Central memory CD8-positive, alpha-beta T cell (primary cell): ENCODE results near the gene KRT77.
A peak's percentile ranks its signal among the peaks of the same experiment; 100 is the strongest.
"Not testable (repeated sequence)": the region's sequence is repeated elsewhere in the genome, so short reads cannot be mapped to it uniquely, and the experiment has no call there.

Experiments
- ATAC-seq: fragments of 150-1000 bp; cut with Tn5 transposase; replicated peaks from 2 replicates; pipeline ENCODE4 v1.10.0; 2022; ENCODE audit warnings: mild to moderate bottlenecking, moderate FRiP score, moderate number of reproducible peaks; ENCODE audit not compliant: poor library complexity, severe bottlenecking; ENCODE audit errors: extremely low read depth
- DNase-seq, 2 donors: peaks; one replicate each; pipeline ENCODE4 v3.0.0; 2021; ENCODE audit warnings: low spot score in 2 of 2
- H3K27ac Mint-ChIP-seq: one replicate; pipeline ENCODE4 v1.8.0; 2022; ENCODE audit warnings: low read depth, mild to moderate bottlenecking, moderate library complexity, mixed read lengths
- H3K27me3 Mint-ChIP-seq: one replicate; pipeline ENCODE4 v1.8.0; 2022; ENCODE audit warnings: mixed read lengths
- H3K36me3 Mint-ChIP-seq: one replicate; pipeline ENCODE4 v1.8.0; 2022; ENCODE audit warnings: mild to moderate bottlenecking, moderate library complexity, mixed read lengths; ENCODE audit not compliant: insufficient read depth
- H3K4me1 Mint-ChIP-seq: one replicate; pipeline ENCODE4 v1.8.0; 2022; ENCODE audit warnings: mixed read lengths
- H3K4me3 Mint-ChIP-seq: one replicate; pipeline ENCODE4 v1.8.0; 2022; ENCODE audit warnings: mild to moderate bottlenecking, moderate library complexity, mixed read lengths
- H3K9me3 Mint-ChIP-seq: one replicate; pipeline ENCODE4 v1.8.0; 2022; ENCODE audit warnings: mixed read lengths

KRT77 gene

DNA sequence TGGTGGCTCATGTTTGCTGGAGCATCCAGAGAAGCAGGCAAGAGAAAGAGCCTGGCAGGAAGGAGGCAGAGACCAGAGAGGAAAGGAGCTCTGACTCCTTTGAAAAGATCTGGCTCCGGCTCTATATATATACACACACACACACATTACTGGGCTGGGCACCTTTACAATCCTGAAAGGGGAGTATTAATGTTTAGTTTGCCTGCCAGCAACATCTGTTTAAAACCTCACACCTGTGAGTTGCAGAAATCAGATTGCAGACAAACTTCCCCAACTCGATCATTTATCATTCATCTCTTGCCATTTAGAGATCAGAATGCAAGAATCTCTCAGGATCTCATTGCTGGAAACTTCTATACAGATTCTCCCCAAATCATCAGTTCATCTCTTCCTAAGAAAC, at the start of gene KRT77:
KRT77 (minus strand) TSS at position 101 of the 400 bp plus-strand sequence; CDS start at position 11, 90 bp downstream.
- H3K4me3 Mint-ChIP-seq: no peak within 1 kb of the TSS
- H3K4me1 Mint-ChIP-seq: no peaks in the 10 kb centered on the region
- DNase-seq (no peak), ATAC-seq (no peak)
- H3K27ac Mint-ChIP-seq: no peak within 1 kb of the TSS
- peaks cover 2% of the 10 kb centered on the region for H3K36me3 Mint-ChIP-seq
- H3K9me3 Mint-ChIP-seq: no peaks in the 10 kb centered on the region
- H3K27me3 Mint-ChIP-seq: peaks cover 31% of the 10 kb centered on the region

GRCh38 chr12:52752516-52752915, 49.2 kb upstream of the KRT77 start:
- no peak for ATAC-seq
- no peaks in the 10 kb centered on the region for H3K9me3 Mint-ChIP-seq
- no peak for DNase-seq

DNA sequence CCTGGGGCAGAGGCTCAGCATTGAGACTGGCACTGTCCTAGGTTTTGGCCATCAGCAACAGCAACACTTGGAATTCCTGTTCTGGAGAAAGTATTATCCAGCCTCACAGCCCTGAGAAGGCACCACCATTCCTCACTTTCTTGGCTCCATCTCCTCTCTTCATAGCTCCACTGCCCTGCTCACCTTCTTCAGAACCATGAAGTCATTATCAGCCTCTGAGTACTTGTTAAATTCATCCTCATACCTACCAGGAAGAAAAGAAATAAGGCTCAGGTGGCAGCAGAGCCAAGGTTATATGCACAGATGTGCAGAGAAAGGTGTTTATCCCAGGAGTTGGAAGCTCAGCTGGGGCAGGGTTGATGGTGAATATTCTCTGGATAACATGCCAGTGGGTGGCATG, 48.5 kb upstream of the KRT77 start:
- Mint-ChIP-seq H3K4me3 (no peak overlapping the region), H3K9me3 (no peaks in the 10 kb centered on the region), H3K4me1 (no peaks in the 10 kb centered on the region), H3K36me3 (no peaks in the 10 kb centered on the region), H3K27ac (no peak overlapping the region), H3K27me3 (peaks cover 26% of the 10 kb centered on the region)
- ATAC-seq: no peak
- no peak for DNase-seq

More at GRCh38 chr12:52752516-52752915, 49.2 kb upstream of the KRT77 start:
- H3K4me3 Mint-ChIP-seq: no peak overlapping the region
- no peaks in the 10 kb centered on the region for H3K4me1 Mint-ChIP-seq
- no peak overlapping the region for H3K27ac Mint-ChIP-seq
- peaks cover 25% of the 10 kb centered on the region for H3K27me3 Mint-ChIP-seq
- no peaks in the 10 kb centered on the region for H3K36me3 Mint-ChIP-seq

DNA sequence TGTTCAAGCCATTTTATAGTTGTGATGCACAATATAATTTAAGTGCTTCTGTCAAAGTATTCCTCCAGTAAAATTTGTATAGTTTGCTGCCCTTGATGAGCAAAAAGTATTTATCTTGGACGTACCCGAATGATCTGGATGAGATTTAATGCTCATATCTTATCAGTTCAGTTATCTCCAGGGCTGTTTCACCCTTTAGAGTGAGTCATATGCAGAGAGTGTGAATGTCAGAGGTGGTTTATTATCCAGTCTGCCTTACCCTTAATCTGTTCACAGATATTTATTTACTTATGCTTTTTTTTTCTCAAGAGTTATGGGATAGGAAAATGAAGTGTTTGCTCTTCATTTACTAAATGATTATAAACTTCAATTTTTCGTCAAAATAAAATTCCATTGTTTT, 47.2 kb upstream of the KRT77 start:
- not testable (repeated sequence) for DNase-seq, H3K4me3 Mint-ChIP-seq, H3K36me3 Mint-ChIP-seq, H3K27ac Mint-ChIP-seq, ATAC-seq, H3K9me3 Mint-ChIP-seq, H3K4me1 Mint-ChIP-seq
- peaks cover 37% of the 10 kb centered on the region for H3K27me3 Mint-ChIP-seq

DNA sequence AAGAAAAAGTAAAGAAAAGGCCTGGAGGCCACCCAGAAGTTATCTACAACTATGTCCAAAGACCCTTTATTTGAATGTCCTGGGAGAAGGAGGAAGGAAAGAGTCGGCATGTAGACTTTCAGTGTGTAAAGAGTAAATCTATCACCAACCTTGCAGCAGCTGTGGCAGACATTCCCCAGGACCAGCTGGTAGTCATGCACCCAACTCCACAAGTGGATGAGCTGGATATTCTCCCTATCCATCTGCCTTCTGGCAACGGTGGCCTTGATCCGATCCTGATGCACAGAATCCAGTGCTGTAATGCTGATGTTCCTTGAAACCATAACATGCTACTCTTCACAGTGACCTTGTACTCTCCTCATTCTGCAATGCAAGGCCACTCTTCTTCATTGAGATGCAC, 46.5 kb upstream of the KRT77 start:
- Mint-ChIP-seq H3K4me3 (no peak overlapping the region), H3K9me3 (no peaks in the 10 kb centered on the region), H3K4me1 (no peaks in the 10 kb centered on the region), H3K27ac (no peak overlapping the region), H3K27me3 (peaks cover 44% of the 10 kb centered on the region), H3K36me3 (no peaks in the 10 kb centered on the region)
- ATAC-seq: no peak
- DNase-seq: no peak

DNA sequence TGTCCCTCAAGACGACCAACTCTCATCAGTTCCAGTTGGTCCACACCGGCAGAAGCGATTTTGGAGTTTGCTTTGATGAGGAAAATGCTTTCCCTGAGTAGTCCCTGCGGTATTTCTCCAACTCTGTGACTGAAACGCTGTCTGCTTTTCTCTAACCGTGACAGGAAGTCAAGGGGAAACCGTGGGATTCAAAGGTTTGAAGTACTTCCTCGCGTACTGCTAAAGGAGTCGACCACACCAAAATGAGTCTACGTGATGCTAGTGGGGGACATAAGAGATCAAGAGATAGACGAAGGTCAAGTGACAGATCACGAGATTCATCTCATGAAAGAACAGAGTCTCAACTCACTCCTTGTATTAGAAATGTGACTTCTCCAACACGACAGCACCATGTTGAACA, 45.3 kb upstream of the KRT77 start:
- no peak overlapping the region for H3K27ac Mint-ChIP-seq
- peaks cover 55% of the 10 kb centered on the region for H3K27me3 Mint-ChIP-seq
- no peaks in the 10 kb centered on the region for H3K4me1 Mint-ChIP-seq
- no peaks in the 10 kb centered on the region for H3K9me3 Mint-ChIP-seq
- no peak for ATAC-seq
- no peak overlapping the region for H3K4me3 Mint-ChIP-seq
- H3K36me3 Mint-ChIP-seq: no peaks in the 10 kb centered on the region
- DNase-seq: no peak

GRCh38 chr12:52745554-52745953, 42.2 kb upstream of the KRT77 start:
- H3K9me3 Mint-ChIP-seq: no peaks in the 10 kb centered on the region
- peaks cover 52% of the 10 kb centered on the region for H3K27me3 Mint-ChIP-seq
- no peaks in the 10 kb centered on the region for H3K4me1 Mint-ChIP-seq
- no peak overlapping the region for H3K4me3 Mint-ChIP-seq
- DNase-seq (no peak), ATAC-seq (no peak)
- no peak overlapping the region for H3K27ac Mint-ChIP-seq
- H3K36me3 Mint-ChIP-seq: no peaks in the 10 kb centered on the region

DNA sequence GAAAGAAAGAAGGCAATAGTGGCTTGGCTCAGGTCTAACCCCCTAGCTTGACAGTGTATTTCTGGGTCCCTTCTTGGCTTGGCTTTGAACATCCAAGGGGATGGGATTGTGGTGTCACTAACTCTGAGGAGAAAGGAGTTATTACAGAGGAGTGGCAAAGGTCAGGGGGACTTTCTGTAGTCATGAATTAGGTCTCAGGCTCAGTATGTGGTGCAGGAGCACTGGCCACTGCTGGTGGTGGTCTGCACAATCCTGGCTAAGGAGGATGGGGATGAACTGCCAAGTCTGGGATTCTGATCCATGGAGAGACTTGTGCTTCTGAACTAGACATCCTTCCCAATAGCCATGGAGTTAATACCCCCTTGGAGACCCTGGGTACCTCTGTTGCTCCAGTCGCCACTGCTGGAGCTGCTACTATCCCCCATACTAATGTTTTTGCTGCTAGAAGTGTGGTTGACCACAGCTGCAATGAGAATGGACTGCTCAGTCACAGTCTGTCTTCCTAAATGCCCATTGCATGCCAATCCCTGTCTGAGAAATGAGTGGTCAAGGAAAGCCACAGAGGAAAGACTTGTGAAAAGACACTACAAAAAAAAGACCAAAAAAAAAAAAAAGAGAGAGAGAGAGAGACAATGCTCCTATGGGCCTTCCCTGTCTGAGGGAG, 41.3 kb upstream of the KRT77 start:
- Mint-ChIP-seq H3K4me3 (no peak overlapping the region), H3K27me3 (peaks cover 60% of the 10 kb centered on the region), H3K36me3 (no peaks in the 10 kb centered on the region), H3K9me3 (no peaks in the 10 kb centered on the region), H3K4me1 (no peaks in the 10 kb centered on the region), H3K27ac (no peak overlapping the region)
- ATAC-seq: no peak
- DNase-seq: no peak

- H3K9me3 Mint-ChIP-seq: no peaks in the 10 kb centered on the region
- no peak for DNase-seq
- ATAC-seq: no peak
- no peak overlapping the region for H3K4me3 Mint-ChIP-seq
- H3K27me3 Mint-ChIP-seq: peaks cover 68% of the 10 kb centered on the region
- H3K36me3 Mint-ChIP-seq: no peaks in the 10 kb centered on the region
- no peaks in the 10 kb centered on the region for H3K4me1 Mint-ChIP-seq
- no peak overlapping the region for H3K27ac Mint-ChIP-seq
Observed at GRCh38 chr12:52742822-52743457, 39.6 kb upstream of the KRT77 start.

DNA sequence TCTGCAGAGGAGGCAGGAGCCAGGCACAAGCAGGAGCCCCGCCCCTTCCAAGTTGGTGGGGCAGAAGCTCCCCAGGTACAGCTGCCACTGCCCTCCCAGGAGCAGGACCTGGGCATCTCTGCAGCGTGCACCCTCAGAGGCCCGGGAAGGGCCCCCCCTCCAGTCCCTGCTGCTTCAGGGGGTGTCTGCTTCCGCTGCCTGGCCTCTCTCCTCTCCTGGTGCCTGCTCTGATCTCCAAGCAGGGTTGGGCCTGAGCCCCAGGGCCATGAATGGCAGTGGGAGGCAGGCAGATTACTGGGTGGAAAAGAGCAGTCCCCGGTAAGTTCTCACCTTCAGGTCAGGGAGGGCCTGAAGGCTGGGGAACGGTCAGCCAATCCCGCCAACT, 38.9 kb upstream of the KRT77 start:
- Mint-ChIP-seq H3K27ac (no peak overlapping the region), H3K4me3 (no peak overlapping the region), H3K4me1 (no peaks in the 10 kb centered on the region), H3K36me3 (no peaks in the 10 kb centered on the region), H3K9me3 (no peaks in the 10 kb centered on the region), H3K27me3 (peaks cover 69% of the 10 kb centered on the region)
- no peak for ATAC-seq
- DNase-seq: no peak

DNA sequence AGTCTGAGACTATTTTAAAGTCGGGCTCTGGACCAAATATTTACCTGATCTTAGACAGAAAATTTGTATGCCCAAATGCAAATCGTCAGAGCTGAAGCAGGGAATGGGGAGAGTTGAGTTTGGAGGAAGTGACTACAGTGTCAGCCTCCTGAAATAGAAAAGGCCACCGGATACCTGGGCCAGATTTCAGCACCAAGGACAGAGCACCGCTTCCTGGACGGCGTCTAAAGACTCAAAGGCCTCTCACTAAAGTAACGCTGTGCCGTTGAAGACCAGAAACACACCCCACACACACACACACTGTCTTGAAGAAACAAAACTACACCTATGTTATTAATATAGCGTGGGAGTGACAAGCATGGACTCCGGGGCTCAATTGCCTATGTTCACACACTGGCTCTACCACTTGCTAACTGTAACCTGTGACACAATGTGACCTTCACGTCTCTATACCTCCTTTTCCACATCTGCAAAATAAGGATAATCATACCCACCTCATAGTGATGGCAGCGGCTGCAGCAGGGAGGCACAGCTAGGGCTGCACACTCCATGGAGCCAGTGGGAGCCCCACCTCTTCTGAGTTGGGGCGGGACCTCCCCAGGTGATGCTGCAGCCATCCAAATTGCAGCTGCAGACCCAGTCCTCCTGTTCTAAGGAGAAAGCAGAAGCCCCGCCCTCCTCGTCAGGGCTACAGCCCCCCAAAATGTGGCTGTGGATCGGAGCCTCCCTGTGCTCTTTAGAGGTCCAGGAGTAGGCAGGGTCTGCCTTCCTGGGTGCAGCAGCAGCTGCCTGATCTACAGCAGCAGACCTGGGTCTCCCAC, 38.3 kb upstream of the KRT77 start:
- H3K27me3 Mint-ChIP-seq: peaks cover 70% of the 10 kb centered on the region
- H3K27ac Mint-ChIP-seq: no peak overlapping the region
- H3K9me3 Mint-ChIP-seq: no peaks in the 10 kb centered on the region
- ATAC-seq: no peak
- DNase-seq: peak; percentile 14 to 38
- H3K4me3 Mint-ChIP-seq: no peak overlapping the region
- no peaks in the 10 kb centered on the region for H3K36me3 Mint-ChIP-seq
- no peaks in the 10 kb centered on the region for H3K4me1 Mint-ChIP-seq

- Mint-ChIP-seq H3K4me3 (no peak overlapping the region), H3K27ac (no peak overlapping the region), H3K9me3 (no peaks in the 10 kb centered on the region), H3K36me3 (no peaks in the 10 kb centered on the region), H3K27me3 (peaks cover 71% of the 10 kb centered on the region), H3K4me1 (no peaks in the 10 kb centered on the region)
- DNase-seq (no peak), ATAC-seq (no peak)
Observed at GRCh38 chr12:52740584-52740983, 37.3 kb upstream of the KRT77 start.

DNA sequence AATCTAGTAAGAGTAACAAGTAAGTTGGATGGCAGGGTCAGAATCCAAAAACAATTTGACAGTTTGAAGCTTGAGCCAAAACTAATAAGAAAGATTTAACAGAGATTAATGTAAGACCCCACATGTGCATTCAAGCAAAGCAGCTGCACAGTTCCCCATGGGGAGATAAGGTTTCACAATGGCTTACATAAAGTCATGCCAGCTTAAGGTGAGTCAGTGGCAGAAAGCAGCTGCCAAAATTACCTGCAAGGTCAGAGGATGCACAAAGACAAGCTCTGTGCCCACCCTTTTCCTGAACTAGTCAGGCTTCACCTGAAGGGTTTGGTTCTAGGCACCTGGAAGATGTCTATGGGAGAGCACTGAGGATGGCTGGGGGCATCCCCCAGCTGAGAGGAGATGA, 36.6 kb upstream of the KRT77 start:
- ATAC-seq (no peak), DNase-seq (no peak)
- peaks cover 72% of the 10 kb centered on the region for H3K27me3 Mint-ChIP-seq
- H3K4me1 Mint-ChIP-seq: no peaks in the 10 kb centered on the region
- no peaks in the 10 kb centered on the region for H3K36me3 Mint-ChIP-seq
- no peaks in the 10 kb centered on the region for H3K9me3 Mint-ChIP-seq
- no peak overlapping the region for H3K4me3 Mint-ChIP-seq
- no peak overlapping the region for H3K27ac Mint-ChIP-seq
